ENCODE measurements around the gene PTPRB.

DNA sequence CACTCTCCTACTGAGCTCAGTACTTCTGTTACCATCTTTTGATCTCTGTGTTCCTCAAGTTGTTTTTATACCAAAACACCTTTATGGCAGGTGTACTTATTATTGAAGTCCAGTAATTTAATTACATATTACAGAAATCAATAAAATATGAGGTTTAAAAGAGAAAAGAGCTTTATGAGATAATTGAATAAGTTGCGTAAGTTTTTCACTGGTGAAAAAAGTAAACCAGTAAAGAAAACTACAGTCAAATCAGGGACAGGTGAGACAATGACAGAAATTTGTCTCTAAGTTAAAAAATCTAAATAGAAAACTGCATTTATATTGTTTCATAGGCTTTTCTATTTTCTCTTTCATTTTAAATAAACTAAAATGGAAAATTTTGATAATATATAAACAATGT, 29.1 kb upstream of the PTPRB start:
- TF ChIP-seq POLR2A (IDR thresholded peaks at IDR 0.05; ENCODE audit: low read length) (no peak), SMC3 (IDR thresholded peaks at IDR 0.05) (no peak), HDAC2 (IDR thresholded peaks at IDR 0.05) (no peak)
- TF ChIP-seq, protein P1, sequence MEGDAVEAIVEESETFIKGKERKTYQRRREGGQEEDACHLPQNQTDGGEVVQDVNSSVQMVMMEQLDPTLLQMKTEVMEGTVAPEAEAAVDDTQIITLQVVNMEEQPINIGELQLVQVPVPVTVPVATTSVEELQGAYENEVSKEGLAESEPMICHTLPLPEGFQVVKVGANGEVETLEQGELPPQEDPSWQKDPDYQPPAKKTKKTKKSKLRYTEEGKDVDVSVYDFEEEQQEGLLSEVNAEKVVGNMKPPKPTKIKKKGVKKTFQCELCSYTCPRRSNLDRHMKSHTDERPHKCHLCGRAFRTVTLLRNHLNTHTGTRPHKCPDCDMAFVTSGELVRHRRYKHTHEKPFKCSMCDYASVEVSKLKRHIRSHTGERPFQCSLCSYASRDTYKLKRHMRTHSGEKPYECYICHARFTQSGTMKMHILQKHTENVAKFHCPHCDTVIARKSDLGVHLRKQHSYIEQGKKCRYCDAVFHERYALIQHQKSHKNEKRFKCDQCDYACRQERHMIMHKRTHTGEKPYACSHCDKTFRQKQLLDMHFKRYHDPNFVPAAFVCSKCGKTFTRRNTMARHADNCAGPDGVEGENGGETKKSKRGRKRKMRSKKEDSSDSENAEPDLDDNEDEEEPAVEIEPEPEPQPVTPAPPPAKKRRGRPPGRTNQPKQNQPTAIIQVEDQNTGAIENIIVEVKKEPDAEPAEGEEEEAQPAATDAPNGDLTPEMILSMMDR (IDR thresholded peaks at IDR 0.05), result no peak
